HG03460 (cell line): ENCODE measurements around the gene CCL24.
A peak's percentile ranks its signal among the peaks of the same experiment; 100 is the strongest.
"Not testable (repeated sequence)": the region's sequence is repeated elsewhere in the genome, so short reads cannot be mapped to it uniquely, and the experiment has no call there.

Experiments
- ATAC-seq: cut with Tn5 transposase; IDR thresholded peaks from one replicate; pipeline ENCODE4 v1.9.1; 2021; ENCODE audit not compliant: unreplicated experiment

CCL24 gene

DNA sequence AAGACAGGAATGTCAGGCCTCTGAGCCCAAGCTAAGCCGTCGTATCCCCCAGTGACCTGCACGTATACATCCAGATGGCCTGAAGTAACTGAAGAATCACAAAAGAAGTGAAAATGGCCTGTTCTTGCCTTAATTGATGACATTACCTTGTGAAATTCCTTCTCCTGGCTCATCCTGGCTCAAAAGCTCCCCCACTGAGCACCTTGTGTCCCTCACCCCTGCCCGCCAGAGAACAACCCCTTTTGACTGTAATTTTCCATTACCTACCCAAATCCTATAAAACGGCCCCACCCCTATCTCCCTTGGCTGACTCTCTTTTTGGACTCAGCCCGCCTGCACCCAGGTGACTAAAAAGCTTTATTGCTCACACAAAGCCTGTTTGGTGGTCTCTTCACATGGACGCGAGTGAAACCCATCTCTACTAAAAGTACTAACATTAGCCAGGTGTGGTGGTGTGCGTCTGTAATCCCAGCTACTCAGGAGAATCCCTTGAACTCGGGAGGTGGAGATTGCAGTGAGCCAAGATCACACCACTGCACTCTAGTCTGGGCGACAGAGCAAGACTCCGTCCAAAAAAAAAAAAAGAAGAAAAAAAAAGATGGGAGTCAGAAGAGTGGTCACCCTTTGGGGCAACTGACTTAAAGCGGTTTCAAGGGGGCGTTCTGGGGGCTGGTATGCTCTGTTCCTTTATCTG, 25.3 kb downstream of the CCL24 start:
- ATAC-seq, result not testable (repeated sequence)

DNA sequence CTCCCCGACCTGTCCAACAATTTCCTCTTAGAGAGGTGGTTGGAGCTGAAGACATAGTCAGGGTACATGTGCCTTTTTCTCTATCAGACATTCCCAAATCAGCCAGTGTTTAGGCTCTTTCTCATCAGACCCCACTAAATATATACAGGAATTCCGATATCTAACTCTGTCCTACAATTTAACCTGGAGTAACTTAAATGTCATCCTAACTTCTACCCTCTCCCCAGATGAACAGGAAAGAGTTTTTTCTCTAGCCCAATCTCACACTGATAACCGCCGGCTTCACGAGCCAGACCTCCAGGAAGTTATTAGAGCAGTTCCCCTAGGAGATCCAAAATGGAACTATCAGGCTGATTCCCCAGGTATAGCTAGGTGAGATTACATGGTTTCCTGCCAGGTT, 30.5 kb downstream of the CCL24 start:
- ATAC-seq, result not testable (repeated sequence)

- not testable (repeated sequence) for ATAC-seq
Observed at GRCh38 chr7:75780647-75781273, 32.8 kb downstream of the CCL24 start.

DNA sequence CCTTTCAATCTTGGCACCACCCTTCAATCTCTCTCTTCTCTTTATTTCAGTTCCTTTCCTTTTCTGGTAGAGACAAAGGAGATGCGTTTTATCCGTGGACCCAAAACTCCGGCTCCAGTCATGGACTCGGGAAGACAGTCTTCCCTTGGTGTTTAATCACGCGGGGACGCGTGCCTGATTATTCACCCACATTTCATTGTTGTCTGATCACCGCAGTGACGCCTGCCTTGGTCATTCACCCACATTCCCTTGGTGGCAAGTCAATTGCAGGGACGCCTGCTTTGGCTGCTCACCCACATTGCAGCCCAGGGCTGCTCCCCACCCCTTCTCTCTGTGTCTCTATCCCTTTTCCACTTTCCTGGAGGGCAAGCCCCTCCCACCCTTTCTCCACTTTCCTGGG, 34.1 kb downstream of the CCL24 start:
- not testable (repeated sequence) for ATAC-seq

DNA sequence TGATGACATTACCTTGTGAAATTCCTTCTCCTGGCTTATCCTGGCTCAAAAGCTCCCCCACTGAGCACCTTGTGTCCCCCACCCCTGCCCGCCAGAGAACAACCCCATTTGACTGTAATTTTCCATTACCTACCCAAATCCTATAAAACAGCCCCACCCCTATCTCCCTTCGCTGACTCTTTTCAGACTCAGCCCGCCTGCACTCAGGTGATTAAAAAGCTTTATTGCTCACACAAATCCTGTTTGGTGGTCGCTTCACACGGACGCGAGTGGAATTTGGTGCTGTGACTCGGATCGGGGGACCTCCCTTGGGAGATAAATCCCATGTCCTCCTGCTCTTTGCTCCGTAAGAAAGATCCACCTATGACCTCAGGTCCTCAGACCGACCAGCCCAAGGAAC, 34.6 kb downstream of the CCL24 start:
- ATAC-seq, result not testable (repeated sequence)

GRCh38 chr7:75776295-75776971, 37.2 kb downstream of the CCL24 start:
- ATAC-seq, result no peak

DNA sequence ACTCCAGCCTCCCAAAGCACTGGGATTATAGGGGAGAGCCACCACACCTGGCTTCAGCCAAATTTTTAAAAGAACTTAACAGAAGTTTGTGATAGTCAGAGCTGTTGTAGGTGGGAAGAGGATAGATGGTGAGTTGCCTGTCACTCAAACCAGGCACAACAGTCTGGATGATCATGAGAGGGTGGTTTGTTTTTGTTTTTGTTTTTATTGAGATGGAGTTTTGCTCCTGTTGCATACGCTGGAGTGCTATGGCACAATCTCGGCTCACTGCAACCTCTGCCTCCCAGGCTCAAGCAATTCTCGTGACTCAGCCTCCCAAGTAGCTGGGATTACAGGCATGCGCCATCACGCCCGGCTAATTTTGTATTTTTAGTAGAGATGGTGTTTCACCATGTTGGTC, 39.6 kb downstream of the CCL24 start:
- ATAC-seq, result not testable (repeated sequence)

GRCh38 chr7:75772081-75773077, 41.2 kb downstream of the CCL24 start, which contains the start of gene CCL26:
CCL26 (minus strand) TSS chr7:75772211; CDS start chr7:75772176, 35 bp downstream.
- no peak for ATAC-seq

DNA sequence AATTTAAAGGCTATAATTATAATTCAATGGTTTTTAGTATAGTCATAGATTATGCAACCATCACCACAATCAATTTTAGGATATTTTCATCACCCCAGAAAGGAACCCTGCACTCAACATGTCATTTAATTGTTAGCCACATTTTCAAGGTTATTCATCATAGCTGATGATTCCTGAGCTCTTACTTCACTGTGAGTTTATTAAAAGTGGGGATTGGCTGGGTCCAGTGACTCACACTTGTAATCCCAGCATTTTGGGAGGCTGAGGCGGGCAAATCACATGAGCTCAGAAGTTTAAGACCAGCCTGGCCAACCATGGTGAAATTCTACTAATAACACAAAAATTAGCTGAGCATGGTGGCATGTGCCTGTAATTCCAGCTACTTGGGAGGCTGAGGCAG, 42.4 kb downstream of the CCL24 start:
- ATAC-seq, result no peak

DNA sequence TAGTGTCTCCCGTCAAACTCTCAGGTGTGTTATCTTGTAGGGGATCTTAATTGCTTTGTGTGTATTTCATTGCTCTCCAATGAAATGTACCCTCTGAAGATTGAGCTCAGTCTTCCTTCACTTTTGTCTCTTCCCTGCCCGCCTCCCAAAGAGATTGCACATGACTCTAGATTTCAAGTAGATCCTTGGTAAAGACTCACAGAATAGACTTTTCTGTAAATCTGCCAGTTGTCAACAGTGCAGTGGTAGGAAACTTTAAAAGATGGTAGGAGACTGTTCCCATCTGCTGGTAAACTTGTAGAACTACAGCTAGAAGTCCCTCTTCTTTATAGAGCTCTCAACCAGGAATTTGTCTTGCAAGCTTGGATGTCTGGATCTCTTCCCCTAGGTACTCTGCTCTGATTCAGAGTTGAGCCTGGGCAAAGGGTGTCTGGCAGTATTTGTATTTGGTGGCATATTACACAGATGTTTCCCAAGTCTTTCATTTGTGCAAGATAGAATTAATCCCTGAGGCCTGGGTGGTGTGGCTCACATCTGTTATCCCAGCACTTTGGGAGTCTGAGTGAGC, 51.2 kb downstream of the CCL24 start:
- ATAC-seq, result peak; percentile 67

DNA sequence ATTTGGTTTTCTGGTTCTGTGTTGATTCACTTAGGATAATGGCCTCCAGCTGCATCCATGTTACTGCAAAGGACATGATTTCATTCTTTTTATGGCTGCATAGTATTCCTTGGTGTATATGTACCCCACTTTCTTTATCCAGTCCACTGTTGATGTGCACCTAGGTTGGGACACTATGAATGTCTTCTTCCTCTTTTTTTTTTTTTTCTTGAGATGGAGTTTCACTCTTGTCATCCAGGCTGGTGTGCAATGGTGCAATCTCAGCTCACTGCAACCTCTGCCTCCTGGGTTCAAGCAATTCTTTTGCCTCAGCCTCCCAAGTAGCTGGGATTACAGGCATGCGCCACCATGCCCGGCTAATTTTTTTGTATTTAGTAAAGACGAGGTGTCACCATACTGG, 51.8 kb downstream of the CCL24 start:
- not testable (repeated sequence) for ATAC-seq
